Transverse colon (tissue), 4 donors: Measurements from ENCODE around the gene WNT5B.

Source experiments
- EP300 ChIP-seq: sonication (generic); formaldehyde crosslinking; IDR thresholded peaks from one replicate; pipeline ENCODE4 v1.6.1; 2017; ENCODE audit warnings: antibody characterized with exemption, low read depth
- POLR2A ChIP-seq: fragments of 450-650 bp; IDR thresholded peaks from one replicate; pipeline ENCODE4 v1.6.1; 2016; ENCODE audit warnings: antibody characterized with exemption, mild to moderate bottlenecking, moderate library complexity
- POLR2AphosphoS5 ChIP-seq, 3 donors: sonication (generic); formaldehyde crosslinking; IDR thresholded peaks; one replicate each; pipeline ENCODE4 v1.6.1; 2016; ENCODE audit warnings: antibody characterized with exemption in 3 of 3
- TF ChIP-seq, protein P1 (sequence below), 5 experiments: fragments of 200-600 bp in 3 of 5; fragments of 450-650 bp in 2 of 5; sonication (generic) in 3 of 5; IDR thresholded peaks; 1 replicate in 2 of 5; 2 replicates in 3 of 5; pipeline ENCODE4 v1.5.1; 2016 to 2017; ENCODE audit warnings: antibody characterized with exemption in 5 of 5, inconsistent platforms in 3 of 5, mild to moderate bottlenecking in 2 of 5, moderate library complexity in 1 of 5

DNA sequence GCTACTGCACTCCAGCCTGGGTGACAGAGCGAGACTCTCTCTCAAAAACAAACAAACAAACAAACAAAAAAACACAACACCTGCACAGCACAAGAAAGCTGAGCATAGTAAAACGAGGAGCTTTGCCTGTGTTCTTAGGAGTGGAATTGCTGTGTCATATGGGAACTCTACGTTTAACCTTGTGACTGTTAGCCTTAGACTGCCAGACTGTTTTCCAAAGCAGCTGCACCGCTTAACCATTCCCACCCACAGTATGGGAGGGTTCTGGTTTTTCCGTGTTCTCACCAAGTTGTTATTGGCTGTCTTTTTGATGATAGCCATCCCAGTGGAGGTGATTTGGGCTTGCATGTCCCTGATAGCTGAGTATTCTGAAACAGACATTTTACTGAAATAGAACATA lies 9.2 kb downstream of the WNT5B start:
- TF ChIP-seq, protein P1, sequence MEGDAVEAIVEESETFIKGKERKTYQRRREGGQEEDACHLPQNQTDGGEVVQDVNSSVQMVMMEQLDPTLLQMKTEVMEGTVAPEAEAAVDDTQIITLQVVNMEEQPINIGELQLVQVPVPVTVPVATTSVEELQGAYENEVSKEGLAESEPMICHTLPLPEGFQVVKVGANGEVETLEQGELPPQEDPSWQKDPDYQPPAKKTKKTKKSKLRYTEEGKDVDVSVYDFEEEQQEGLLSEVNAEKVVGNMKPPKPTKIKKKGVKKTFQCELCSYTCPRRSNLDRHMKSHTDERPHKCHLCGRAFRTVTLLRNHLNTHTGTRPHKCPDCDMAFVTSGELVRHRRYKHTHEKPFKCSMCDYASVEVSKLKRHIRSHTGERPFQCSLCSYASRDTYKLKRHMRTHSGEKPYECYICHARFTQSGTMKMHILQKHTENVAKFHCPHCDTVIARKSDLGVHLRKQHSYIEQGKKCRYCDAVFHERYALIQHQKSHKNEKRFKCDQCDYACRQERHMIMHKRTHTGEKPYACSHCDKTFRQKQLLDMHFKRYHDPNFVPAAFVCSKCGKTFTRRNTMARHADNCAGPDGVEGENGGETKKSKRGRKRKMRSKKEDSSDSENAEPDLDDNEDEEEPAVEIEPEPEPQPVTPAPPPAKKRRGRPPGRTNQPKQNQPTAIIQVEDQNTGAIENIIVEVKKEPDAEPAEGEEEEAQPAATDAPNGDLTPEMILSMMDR (IDR thresholded peaks at IDR 0.05), result no peak
- no peak for TF ChIP-seq POLR2A
- TF ChIP-seq EP300, result no peak
- no peak for TF ChIP-seq POLR2AphosphoS5 (IDR thresholded peaks at IDR 0.05)
